ENCODE data around the gene KIF18B.

DNA sequence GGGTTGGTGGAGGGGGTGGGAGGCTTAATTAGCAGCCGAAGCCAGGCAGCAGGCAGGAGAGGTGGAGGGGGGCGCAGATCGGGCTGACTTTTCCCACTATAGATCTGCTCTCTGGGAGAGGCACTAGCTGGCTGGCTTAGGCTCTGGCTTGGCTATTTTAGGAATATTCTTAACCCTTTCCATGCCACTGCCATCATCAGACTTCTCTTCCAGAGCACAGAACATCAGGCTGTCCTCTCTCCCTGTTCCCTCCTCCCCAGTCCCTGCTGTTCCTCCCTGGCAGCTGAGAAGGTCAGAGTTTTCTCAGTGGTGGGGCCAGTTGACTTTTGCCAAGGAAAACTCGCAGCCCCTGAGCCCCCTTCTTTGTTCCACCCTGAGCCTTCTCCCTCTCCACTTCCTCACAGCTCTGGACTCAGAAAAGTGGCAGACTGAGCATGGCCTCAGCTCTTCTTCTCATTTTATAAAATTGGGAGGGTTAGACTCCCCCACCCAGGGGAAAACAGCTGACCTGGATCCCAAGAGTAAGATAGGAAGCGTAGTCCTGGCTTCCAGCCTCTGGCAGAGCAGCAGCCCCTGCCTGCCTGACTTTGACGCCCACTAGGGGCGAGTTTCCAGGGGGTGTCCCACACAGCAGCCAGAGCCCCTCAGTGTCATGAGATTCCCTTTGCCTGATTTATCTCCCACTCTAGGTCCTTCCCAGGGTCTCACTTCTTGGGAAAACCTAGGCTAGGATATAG, 30.4 kb upstream of the KIF18B start:
- TF ChIP-seq, protein P1, sequence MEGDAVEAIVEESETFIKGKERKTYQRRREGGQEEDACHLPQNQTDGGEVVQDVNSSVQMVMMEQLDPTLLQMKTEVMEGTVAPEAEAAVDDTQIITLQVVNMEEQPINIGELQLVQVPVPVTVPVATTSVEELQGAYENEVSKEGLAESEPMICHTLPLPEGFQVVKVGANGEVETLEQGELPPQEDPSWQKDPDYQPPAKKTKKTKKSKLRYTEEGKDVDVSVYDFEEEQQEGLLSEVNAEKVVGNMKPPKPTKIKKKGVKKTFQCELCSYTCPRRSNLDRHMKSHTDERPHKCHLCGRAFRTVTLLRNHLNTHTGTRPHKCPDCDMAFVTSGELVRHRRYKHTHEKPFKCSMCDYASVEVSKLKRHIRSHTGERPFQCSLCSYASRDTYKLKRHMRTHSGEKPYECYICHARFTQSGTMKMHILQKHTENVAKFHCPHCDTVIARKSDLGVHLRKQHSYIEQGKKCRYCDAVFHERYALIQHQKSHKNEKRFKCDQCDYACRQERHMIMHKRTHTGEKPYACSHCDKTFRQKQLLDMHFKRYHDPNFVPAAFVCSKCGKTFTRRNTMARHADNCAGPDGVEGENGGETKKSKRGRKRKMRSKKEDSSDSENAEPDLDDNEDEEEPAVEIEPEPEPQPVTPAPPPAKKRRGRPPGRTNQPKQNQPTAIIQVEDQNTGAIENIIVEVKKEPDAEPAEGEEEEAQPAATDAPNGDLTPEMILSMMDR (IDR thresholded peaks at IDR 0.05), result no peak
- TF ChIP-seq POLR2A (IDR thresholded peaks at IDR 0.05), result no peak
